Stimulated activated CD8-positive, alpha-beta memory T cell treated with anti-CD3 and anti-CD28 coated beads, Interleukin-15, amount 100 ng/mL, for 1 hour (primary cell): ENCODE measurements around the gene PLEKHA5.
"Not testable (repeated sequence)": the region's sequence is repeated elsewhere in the genome, so short reads cannot be mapped to it uniquely, and the experiment has no call there.

Source experiments
- DNase-seq: peaks from one replicate; pipeline ENCODE4 v3.0.0-alpha.2; 2020; ENCODE audit warnings: low read depth

The PLEKHA5 gene

GRCh38 chr12:19338405-19338804 lies 208.9 kb downstream of the PLEKHA5 start:
- DNase-seq = no peak

GRCh38 chr12:19350850-19351249 lies 221.3 kb downstream of the PLEKHA5 start:
- DNase-seq = not testable (repeated sequence)

DNA sequence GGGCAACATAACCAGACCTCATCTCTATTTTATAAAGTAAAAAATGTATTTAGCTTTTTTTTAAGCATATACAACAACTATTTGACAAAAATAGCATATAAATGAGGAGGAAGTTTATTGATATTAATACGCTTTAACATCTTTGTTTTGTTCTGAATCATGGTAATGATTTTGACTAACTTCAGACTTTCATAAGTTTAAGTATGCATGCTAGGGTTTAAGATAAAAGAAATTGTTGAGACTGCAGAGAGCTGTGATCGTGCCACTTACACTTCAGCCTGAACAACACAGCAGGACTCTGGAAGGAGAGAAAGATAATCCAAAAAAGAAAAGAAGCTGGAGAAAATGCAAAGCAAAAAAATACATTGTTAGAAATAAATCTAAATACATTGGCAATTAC lies 221.8 kb downstream of the PLEKHA5 start:
- no peak for DNase-seq

GRCh38 chr12:19369691-19370148 lies 240.2 kb downstream of the PLEKHA5 start:
- DNase-seq = no peak

DNA sequence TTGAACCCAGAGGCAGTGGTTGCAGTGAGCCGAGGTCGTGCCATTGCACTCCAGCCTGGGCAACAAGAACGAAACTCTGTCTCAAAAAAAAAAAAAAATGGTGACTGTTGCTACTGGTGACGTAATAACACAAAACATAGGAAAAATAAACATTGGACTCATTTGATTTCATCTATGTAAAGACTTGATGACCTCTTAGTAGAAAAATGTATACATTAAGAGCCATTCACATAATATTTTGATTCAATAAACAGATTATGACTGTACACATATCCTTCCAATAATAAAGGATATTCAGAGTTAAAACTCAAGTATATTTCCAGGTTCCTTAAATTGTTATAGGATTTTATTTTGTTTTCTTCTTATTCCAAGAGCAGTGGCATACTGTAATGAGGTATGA lies 244.1 kb downstream of the PLEKHA5 start:
- DNase-seq = no peak

DNA sequence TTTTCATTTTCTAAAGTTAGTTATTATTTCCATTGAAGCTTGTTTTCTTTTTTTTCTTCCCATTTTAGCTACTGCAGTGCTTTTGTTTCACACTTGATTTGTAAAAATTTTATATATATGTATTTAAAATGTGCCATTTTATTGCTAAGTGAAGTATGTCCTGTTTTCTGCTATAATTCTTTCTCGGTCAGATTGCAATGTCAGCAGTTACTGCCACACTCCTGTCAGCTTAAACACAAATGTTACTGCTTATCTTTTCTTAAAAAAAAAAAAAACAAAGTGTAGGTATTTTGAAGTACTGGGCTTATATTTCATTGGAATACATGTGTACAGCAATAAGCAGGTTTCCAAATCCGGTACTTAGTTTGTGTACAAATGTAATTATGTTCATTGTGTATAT lies 246.4 kb downstream of the PLEKHA5 start:
- DNase-seq = no peak

GRCh38 chr12:19376691-19377090 lies 247.2 kb downstream of the PLEKHA5 start:
- no peak for DNase-seq

GRCh38 chr12:19382111-19382526 lies 252.6 kb downstream of the PLEKHA5 start:
- DNase-seq = no peak

DNA sequence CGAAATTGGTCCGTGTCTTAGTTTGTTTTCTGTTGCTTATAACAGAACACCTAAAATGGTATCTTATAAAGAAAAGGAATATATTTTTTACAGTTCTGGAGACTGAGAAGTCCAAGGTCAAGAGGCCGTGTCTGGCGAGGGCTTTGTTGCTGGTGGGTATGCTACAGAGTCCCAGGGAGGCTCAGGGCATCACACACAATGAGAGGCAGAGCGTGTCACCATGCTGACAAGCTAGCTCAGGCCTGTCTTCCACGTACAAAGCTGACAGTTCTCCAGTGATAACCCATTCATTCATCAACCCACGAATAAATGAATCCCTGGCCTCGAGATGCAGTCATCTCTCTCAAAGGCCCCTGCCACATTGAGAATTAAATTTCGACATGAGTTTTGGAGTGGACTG lies 253.0 kb downstream of the PLEKHA5 start:
- no peak for DNase-seq

- no peak for DNase-seq
Measured at GRCh38 chr12:19387161-19387560, 257.6 kb downstream of the PLEKHA5 start.

DNA sequence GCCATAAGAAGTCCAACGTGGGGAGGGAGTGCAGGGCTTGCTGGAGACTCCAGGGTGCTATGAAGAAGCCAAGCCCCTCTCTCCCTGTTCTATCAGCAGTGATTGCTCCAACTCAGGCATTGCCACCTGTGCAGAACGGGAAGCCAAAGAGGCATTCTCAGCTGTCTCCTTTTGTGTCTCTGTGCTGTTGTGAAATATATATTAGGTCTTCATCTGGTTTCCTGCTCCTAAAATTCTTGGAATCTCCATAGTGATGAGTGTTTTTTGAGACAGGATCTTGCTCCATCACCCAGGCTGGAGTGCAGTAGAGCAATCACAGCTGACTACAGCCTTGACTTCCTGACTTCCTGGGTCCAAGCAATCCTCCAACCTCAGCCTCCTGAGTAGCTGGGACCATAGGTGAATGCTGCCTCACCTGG lies 258.6 kb downstream of the PLEKHA5 start:
- no peak for DNase-seq

GRCh38 chr12:19390051-19390598 lies 260.6 kb downstream of the PLEKHA5 start:
- no peak for DNase-seq

- not testable (repeated sequence) for DNase-seq
Measured at GRCh38 chr12:19392644-19393043, 263.1 kb downstream of the PLEKHA5 start.

DNA sequence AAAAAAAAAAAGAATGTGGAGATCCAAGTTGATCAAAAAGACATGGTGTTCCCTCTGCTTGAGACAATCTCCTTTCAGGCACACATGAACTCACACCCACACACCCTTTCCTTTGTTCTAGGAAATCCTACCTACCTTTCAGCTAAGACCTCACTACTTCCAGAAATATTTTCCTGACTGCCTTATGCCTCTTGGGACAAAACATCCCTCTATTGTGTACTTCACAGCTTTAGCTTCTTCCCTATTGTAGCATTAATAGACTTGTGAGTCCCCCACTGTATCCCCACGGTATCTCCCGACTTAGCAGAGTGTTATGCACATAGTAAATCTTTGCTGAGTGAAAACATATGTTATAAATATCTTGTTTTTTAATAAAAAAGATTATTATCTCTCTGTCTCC lies 264.9 kb downstream of the PLEKHA5 start:
- no peak for DNase-seq

GRCh38 chr12:19397534-19397933 lies 268.0 kb downstream of the PLEKHA5 start:
- DNase-seq = no peak

DNA sequence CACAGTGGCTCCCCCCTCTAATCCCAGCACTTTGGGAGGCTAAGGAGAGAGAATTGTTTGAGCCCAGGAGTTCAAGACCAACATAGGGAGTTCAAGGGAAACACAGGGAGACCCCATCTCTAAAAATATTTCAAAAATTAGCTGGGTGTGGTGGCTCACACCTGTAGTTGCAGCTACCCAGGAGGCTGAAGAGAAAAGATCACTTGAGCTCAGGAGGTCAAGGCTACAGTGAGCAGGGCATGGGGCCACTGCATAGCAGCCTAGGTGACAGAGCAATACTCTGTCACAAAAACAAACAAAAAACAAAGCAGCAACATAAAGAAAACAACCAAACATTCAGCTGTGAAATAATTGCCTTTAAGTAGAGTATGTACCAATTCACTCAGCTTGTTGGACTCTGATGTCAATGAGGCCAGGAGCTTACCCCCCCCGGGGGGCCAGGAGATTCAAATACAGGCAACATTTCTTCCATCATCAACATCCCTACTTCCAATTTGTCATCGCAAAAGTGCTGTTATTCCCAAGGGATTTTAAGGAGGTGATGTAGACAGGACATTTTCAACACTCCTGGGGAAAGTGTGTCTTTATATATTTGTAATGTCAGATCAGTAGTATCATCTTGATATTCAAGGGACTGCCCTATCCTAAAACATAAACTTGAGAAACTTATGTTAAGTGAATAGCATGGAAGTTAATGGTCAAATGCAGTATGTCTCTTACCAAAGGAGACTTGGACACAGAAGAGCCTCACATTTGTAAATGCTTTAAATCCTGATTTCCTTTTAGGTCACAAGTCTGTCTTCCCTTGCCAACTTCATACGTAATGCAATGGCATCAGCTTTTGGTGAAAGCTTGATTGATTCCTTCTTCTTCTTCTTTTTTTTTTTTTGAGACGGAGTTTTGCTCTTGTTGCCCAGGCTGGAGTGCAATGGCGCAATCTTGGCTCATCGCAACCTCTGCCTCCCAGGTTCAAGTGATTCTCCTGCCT lies 269.1 kb downstream of the PLEKHA5 start:
- no peak for DNase-seq

DNA sequence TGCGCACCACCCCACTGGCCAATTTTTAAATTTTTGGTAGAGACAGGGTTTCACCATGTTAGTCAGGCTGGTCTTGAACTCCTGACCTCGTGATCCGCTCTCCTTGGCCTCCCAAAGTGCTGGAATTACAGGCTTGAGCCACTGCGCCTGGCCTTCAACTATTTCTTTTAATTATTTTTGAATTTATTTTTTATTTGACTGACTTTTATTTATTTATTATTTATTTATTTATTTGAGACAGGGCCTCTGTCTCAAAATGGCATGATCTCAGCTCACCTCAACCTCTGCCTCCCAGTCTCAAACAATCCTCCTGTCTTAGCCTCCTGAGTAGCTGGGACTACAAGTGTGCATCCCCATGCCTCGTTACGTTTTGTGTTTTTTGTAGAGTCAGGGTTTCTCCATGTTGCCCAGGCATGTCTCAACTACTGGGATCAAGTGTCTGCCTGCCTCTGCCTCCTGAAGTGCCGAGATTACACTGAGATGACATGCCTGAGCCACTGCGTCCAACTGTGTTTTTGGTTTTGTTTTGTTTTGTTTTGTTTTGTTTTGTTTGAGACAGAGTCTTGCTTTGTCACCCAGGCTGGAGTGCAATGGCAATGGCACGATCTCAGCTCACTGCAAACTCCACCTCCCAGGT lies 271.2 kb downstream of the PLEKHA5 start:
- not testable (repeated sequence) for DNase-seq

GRCh38 chr12:19402211-19402610 lies 272.7 kb downstream of the PLEKHA5 start:
- no peak for DNase-seq

DNA sequence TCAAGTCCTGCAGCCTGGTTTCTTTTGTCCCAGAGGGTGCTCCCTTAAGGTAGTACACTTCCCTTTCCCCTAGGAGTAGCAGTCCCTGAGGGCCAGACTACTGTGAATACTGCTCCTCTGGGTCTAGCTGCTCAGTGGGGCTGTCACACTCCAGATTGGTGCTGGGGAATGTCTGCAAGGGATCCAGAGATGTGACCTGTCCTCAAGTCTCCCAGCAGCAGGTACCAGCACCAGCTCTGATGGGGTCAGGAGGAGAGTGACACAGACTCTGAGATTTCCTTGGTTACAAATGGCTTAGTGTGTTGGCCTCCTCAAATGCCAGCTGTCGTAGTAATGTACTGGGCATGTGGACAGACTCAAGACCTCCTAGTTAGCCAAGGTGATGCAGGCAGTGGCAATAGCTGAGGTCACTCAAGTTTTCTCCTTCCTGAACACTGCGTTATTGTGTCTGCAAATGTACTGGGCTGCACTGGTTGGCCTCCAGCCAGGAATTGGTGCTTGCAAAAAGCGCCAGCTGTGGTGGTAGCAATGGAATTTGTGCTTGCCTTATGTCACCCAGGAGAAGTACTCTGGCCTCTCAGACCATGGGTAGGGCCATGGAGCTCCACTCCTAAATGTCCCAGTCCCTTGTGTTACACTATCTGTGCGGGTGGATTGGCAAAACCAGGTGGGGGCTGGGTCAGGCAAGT lies 273.4 kb downstream of the PLEKHA5 start:
- no peak for DNase-seq

DNA sequence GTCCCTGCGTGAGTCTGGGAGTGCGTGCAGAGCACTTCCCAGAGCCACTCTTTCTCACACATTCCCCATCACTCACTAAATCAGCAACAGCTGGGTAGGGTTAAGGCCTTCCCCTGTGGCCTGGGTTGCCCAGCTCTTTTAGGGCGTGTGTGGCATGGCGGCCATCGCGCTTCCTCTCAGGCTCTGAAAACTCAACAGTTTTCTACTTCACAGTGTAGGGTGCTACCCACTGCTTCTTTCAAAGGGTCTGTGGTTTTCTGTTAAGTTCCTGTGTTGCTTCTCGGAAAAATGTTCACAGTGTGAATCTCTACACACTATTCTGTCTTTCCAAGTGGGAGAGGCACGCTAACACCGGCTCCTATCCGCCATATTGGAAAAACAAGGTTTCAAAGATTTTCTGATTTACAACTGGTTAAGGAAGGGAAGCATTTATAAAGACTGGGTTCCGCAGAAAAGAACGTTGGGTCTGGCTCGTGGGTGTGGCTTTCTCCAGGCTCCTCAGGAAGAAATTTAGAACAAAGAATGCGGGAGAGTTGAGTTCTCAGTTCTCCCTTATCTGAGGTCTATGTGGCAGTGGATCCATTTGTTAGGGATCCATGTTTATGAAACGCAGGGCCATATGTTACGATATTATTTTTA lies 274.8 kb downstream of the PLEKHA5 start:
- no peak for DNase-seq

DNA sequence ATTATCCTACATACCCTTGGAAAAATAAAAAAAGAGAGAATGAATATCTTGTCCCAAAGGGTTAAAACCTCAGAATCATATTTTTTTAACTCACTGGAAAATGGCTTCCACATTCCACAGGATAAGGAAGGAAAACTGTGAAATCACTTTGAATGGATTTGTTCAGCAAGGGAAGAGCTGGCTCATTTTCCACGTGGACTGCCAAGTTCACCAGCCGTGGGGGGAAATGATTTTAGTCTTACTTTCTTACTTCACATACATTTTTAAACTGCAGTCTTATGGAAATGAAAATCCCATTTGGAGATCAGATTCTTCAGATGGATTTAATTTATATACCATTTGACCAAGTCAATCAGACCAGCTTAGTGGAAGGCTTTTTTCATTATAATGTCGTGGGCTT lies 279.8 kb downstream of the PLEKHA5 start:
- no peak for DNase-seq

DNA sequence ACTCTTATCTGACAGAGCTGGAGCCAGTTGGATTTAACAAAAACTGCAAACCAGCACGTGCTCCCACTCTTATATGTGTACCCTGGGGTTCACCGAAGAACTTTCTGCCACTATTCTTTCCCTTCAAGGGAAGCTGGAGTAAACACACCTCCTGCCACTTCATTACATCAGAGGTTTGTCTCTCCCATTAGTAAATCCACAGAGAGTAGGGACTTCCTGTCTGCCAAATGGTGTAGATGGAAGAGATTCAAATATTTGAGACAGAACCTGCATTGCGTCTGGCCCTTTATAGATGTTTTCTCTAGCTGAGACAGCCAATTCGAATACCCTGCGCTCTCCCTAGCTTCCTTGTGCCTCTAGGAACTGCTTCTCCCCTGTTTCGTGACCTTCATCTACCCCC lies 280.7 kb downstream of the PLEKHA5 start:
- DNase-seq = no peak
